Measurements from ENCODE around the gene CDCA7.
"Not testable (repeated sequence)": the region's sequence is repeated elsewhere in the genome, so short reads cannot be mapped to it uniquely, and the experiment has no call there.

The CDCA7 gene

GRCh38 chr2:173354582-173355131 is at the start of gene CDCA7:
TSS of gene CDCA7 (plus strand) at chr2:173354872. CDS start at chr2:173354964, 92 bp downstream.
- Histone ChIP-seq H3K36me3 (ENCODE audit: insufficient read depth, low read length) (peaks cover 40% of the 10 kb centered on the region), H3K79me2 (ENCODE audit: insufficient read depth, low read length) (peaks cover 45% of the 10 kb centered on the region), H3F3A (ENCODE audit: insufficient read depth, low read length) (no peaks in the 10 kb centered on the region), H3K27me3 (ENCODE audit: insufficient read depth, low read length) (no peaks in the 10 kb centered on the region), H3K9me3 (ENCODE audit: low read length) (no peaks in the 10 kb centered on the region), H2AFZ (ENCODE audit: low read length) (no peak within 1 kb of the TSS), H3K4me2 (ENCODE audit: low read length) (peak within 1 kb of the TSS; percentile 88), H3K27ac (ENCODE audit: low read depth, low read length, poor library complexity, severe bottlenecking) (peak within 1 kb of the TSS; percentile 95), H4K20me1 (ENCODE audit: insufficient read depth, low read length) (no peaks in the 10 kb centered on the region), H3K9ac (ENCODE audit: low read length) (peak within 1 kb of the TSS; percentile 100), H3K4me1 (ENCODE audit: insufficient read depth, low read length, severe bottlenecking) (peaks cover 78% of the 10 kb centered on the region), H3K4me3 (ENCODE audit: low read depth, low read length, poor library complexity, severe bottlenecking) (peak within 1 kb of the TSS; percentile 98), H3K9me2 (ENCODE audit: low read depth, low read length) (no peaks in the 10 kb centered on the region)
- TF ChIP-seq CTCF (IDR thresholded peaks at IDR 0.05; ENCODE audit: low read length) (no peak), EZH2 (IDR thresholded peaks at IDR 0.05; ENCODE audit: borderline replicate concordance, low read length) (no peak)

GRCh38 chr2:173305303-173305702 is 49.4 kb upstream of the CDCA7 start:
- Histone ChIP-seq H2AFZ (ENCODE audit: low read length) (no peak overlapping the region), H3K9ac (ENCODE audit: low read length) (no peak overlapping the region), H3K27ac (ENCODE audit: low read depth, low read length, poor library complexity, severe bottlenecking) (peak overlapping the region; percentile 85), H3K4me3 (ENCODE audit: low read depth, low read length, poor library complexity, severe bottlenecking) (no peak overlapping the region), H3K4me1 (ENCODE audit: insufficient read depth, low read length, severe bottlenecking) (peaks cover 50% of the 10 kb centered on the region), H3K36me3 (ENCODE audit: insufficient read depth, low read length) (no peaks in the 10 kb centered on the region), H3K9me3 (ENCODE audit: low read length) (no peaks in the 10 kb centered on the region), H3K27me3 (ENCODE audit: insufficient read depth, low read length) (no peaks in the 10 kb centered on the region), H3F3A (ENCODE audit: insufficient read depth, low read length) (no peaks in the 10 kb centered on the region), H3K9me2 (ENCODE audit: low read depth, low read length) (no peaks in the 10 kb centered on the region), H3K4me2 (ENCODE audit: low read length) (no peak overlapping the region; the same call in 1 of the 2 replicates), H3K79me2 (ENCODE audit: insufficient read depth, low read length) (no peaks in the 10 kb centered on the region), H4K20me1 (ENCODE audit: insufficient read depth, low read length) (no peaks in the 10 kb centered on the region)
- no peak for TF ChIP-seq CTCF (IDR thresholded peaks at IDR 0.05; ENCODE audit: low read length)
- no peak for TF ChIP-seq EZH2 (IDR thresholded peaks at IDR 0.05; ENCODE audit: borderline replicate concordance, low read length)

- TF ChIP-seq CTCF (IDR thresholded peaks at IDR 0.05; ENCODE audit: low read length) (no peak), EZH2 (IDR thresholded peaks at IDR 0.05; ENCODE audit: borderline replicate concordance, low read length) (no peak)
- Histone ChIP-seq H3K4me2 (ENCODE audit: low read length) (peak overlapping the region; percentile 53), H3K9me2 (ENCODE audit: low read depth, low read length) (no peaks in the 10 kb centered on the region), H3K4me3 (ENCODE audit: low read depth, low read length, poor library complexity, severe bottlenecking) (peak overlapping the region; percentile 43), H3K27ac (ENCODE audit: low read depth, low read length, poor library complexity, severe bottlenecking) (peak overlapping the region; percentile 85), H4K20me1 (ENCODE audit: insufficient read depth, low read length) (no peaks in the 10 kb centered on the region), H3K9ac (ENCODE audit: low read length) (peak overlapping the region; percentile 50), H3K27me3 (ENCODE audit: insufficient read depth, low read length) (no peaks in the 10 kb centered on the region), H3K36me3 (ENCODE audit: insufficient read depth, low read length) (no peaks in the 10 kb centered on the region), H3K79me2 (ENCODE audit: insufficient read depth, low read length) (no peaks in the 10 kb centered on the region), H3F3A (ENCODE audit: insufficient read depth, low read length) (no peaks in the 10 kb centered on the region), H3K4me1 (ENCODE audit: insufficient read depth, low read length, severe bottlenecking) (peaks cover 50% of the 10 kb centered on the region), H3K9me3 (ENCODE audit: low read length) (no peaks in the 10 kb centered on the region), H2AFZ (ENCODE audit: low read length) (peak overlapping the region; percentile 26)
These were observed 47.4 kb upstream of the CDCA7 start for GRCh38 chr2:173307293-173307692.

- not testable (repeated sequence) for H3K79me2 ChIP-seq (ENCODE audit: insufficient read depth, low read length); H3K27me3 ChIP-seq (ENCODE audit: insufficient read depth, low read length); H3K4me3 ChIP-seq (ENCODE audit: low read depth, low read length, poor library complexity, severe bottlenecking); H3K4me2 ChIP-seq (ENCODE audit: low read length); H3K9me2 ChIP-seq (ENCODE audit: low read depth, low read length); H3K36me3 ChIP-seq (ENCODE audit: insufficient read depth, low read length); H3K9ac ChIP-seq (ENCODE audit: low read length); H3K9me3 ChIP-seq (ENCODE audit: low read length); H3K27ac ChIP-seq (ENCODE audit: low read depth, low read length, poor library complexity, severe bottlenecking); H3F3A ChIP-seq (ENCODE audit: insufficient read depth, low read length); H4K20me1 ChIP-seq (ENCODE audit: insufficient read depth, low read length); H2AFZ ChIP-seq (ENCODE audit: low read length)
- H3K4me1 ChIP-seq (ENCODE audit: insufficient read depth, low read length, severe bottlenecking) = peaks cover 48% of the 10 kb centered on the region
These were observed 45.3 kb upstream of the CDCA7 start for GRCh38 chr2:173309370-173309769.

Data from OCI-LY1 (cell line).